GM06990 (cell line): ENCODE measurements around the gene ARMCX2.
"Not testable (repeated sequence)": the region's sequence is repeated elsewhere in the genome, so short reads cannot be mapped to it uniquely, and the experiment has no call there.

Source experiments
- DNase-seq: peaks from one replicate; pipeline ENCODE4 v3.0.0-alpha.2; 2011; ENCODE audit not compliant: insufficient read length; ENCODE audit errors: extremely low read depth
- H3K27me3 ChIP-seq: replicated peaks from 2 replicates; pipeline ENCODE4 v1.6.0; 2011; ENCODE audit warnings: low read length; ENCODE audit not compliant: control insufficient read depth, insufficient read depth
- H3K36me3 ChIP-seq: 2 replicates; pipeline ENCODE4 v1.5.1; 2011; ENCODE audit warnings: low read length; ENCODE audit not compliant: control insufficient read depth, insufficient read depth
- H3K4me3 ChIP-seq: replicated peaks from 2 replicates; pipeline ENCODE4 v1.5.1; 2011; ENCODE audit warnings: low read depth, mild to moderate bottlenecking, control low read depth, low read length
- CTCF ChIP-seq: IDR thresholded peaks from 2 replicates; pipeline ENCODE4 v1.5.1; 2011; ENCODE audit warnings: low read length, control low read depth, mild to moderate bottlenecking, inconsistent platforms; ENCODE audit not compliant: insufficient read depth, poor library complexity, severe bottlenecking

The ARMCX2 gene

GRCh38 chrX:101658661-101659491, 774 bp downstream of the ARMCX2 start:
- DNase-seq, result peak; percentile 18
- Histone ChIP-seq H3K36me3 (no peaks in the 10 kb centered on the region), H3K4me3 (peak overlapping the region; percentile 68), H3K27me3 (no peaks in the 10 kb centered on the region; the same call in 1 of the 2 replicates)
- TF ChIP-seq CTCF, result no peak

GRCh38 chrX:101657495-101657894, 2.2 kb downstream of the ARMCX2 start:
- no peaks in the 10 kb centered on the region; the same call in 1 of the 2 replicates for H3K27me3 ChIP-seq
- no peak overlapping the region for H3K4me3 ChIP-seq
- H3K36me3 ChIP-seq, result no peaks in the 10 kb centered on the region
- DNase-seq, result no peak
- no peak for TF ChIP-seq CTCF

GRCh38 chrX:101656817-101657216, 2.8 kb downstream of the ARMCX2 start:
- no peak overlapping the region for H3K4me3 ChIP-seq
- H3K36me3 ChIP-seq, result no peaks in the 10 kb centered on the region
- H3K27me3 ChIP-seq, result no peaks in the 10 kb centered on the region; the same call in 1 of the 2 replicates
- no peak for DNase-seq
- TF ChIP-seq CTCF, result no peak

GRCh38 chrX:101655534-101655933, 4.1 kb downstream of the ARMCX2 start:
- TF ChIP-seq CTCF, result no peak
- no peak for DNase-seq

GRCh38 chrX:101647716-101648115, 11.9 kb downstream of the ARMCX2 start:
- H3K27me3 ChIP-seq, H3K36me3 ChIP-seq, DNase-seq, H3K4me3 ChIP-seq: not testable (repeated sequence)

More at GRCh38 chrX:101655534-101655933, 4.1 kb downstream of the ARMCX2 start:
- no peaks in the 10 kb centered on the region; the same call in 1 of the 2 replicates for H3K27me3 ChIP-seq
- H3K4me3 ChIP-seq, result no peak overlapping the region
- no peaks in the 10 kb centered on the region for H3K36me3 ChIP-seq

- Histone ChIP-seq H3K4me3 (no peak overlapping the region), H3K36me3 (no peaks in the 10 kb centered on the region), H3K27me3 (no peaks in the 10 kb centered on the region)
- no peak for TF ChIP-seq CTCF
- no peak for DNase-seq
Observed at GRCh38 chrX:101642093-101642492, 17.6 kb downstream of the ARMCX2 start.
